ENCODE measurements around the gene RUFY2. TPM values are rescaled to one million over a fixed set of nuclear protein-coding genes. Genes with fewer than 3 reads are reported as not detected.

RUFY2 gene
- total RNA-seq, 1 donor, result 32.8 TPM

DNA sequence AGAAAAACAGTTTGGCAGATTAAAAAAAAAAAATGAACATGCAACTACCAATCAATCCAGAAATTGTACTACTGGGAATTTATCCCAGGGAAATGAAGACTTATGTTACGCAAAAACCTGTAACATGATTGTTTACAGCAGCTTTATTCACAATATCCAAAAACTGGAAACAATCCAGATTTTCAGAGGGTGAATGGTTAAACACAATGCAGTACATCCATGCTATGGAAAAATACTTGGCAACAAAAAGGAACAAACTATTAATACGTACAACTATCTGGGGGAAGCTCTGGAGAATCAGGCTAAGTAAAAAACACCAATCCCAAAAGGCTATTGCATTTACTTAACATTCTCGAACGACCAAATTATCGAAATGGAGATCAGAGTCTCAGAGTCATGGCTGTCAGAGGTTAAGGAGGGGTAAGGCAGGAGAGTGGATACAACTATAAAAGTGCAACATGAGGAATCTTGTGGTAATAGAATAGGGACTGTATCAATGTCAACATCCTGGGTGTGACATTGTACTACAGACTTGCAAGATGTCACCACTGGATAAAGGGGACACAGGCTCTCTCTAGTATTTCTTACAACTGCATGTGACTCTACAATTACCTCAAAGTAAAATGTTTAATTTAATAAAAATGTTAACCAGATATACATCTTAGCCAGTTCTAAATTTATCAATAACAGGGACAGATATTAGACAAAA lies 21.5 kb upstream of the RUFY2 start:
- DNase-seq (ENCODE audit: low read depth), result no peak
- TF ChIP-seq, protein P1, sequence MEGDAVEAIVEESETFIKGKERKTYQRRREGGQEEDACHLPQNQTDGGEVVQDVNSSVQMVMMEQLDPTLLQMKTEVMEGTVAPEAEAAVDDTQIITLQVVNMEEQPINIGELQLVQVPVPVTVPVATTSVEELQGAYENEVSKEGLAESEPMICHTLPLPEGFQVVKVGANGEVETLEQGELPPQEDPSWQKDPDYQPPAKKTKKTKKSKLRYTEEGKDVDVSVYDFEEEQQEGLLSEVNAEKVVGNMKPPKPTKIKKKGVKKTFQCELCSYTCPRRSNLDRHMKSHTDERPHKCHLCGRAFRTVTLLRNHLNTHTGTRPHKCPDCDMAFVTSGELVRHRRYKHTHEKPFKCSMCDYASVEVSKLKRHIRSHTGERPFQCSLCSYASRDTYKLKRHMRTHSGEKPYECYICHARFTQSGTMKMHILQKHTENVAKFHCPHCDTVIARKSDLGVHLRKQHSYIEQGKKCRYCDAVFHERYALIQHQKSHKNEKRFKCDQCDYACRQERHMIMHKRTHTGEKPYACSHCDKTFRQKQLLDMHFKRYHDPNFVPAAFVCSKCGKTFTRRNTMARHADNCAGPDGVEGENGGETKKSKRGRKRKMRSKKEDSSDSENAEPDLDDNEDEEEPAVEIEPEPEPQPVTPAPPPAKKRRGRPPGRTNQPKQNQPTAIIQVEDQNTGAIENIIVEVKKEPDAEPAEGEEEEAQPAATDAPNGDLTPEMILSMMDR (IDR thresholded peaks at IDR 0.05; ENCODE audit: insufficient read depth, low read depth, low read length), result no peak

DNA sequence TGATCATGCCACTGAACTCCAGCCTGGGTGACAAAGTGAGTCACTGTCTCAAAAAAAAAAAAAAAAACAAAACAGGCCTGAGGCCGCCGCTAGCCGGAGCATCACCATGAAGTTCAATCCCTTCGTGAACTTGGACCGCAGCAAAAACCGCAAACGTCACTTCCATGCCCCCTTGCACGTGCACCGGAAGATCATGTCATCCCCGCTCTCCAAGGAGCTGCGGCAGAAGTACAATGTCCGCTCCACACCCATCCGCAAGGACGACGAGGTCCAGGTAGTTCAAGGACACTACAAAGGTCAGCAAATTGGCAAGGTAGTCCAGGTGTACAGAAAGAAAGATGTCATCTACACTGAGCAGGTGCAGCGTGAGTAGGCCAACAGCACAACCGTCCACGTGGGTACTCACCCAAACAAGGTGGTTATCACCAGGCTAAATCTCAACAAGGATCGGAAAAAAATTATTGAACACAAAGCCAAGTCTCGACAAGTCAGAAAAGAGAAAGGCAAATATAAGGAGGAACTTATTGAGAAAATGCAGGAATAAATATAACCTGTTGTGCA lies 17.5 kb upstream of the RUFY2 start:
- no peak for DNase-seq (ENCODE audit: low read depth)
- H3K4me3 ChIP-seq (ENCODE audit: low read depth, low read length), result no peak overlapping the region
- TF ChIP-seq, protein P1 (IDR thresholded peaks at IDR 0.05; ENCODE audit: insufficient read depth, low read depth, low read length), result no peak

More for the DNA sequence above, 21.5 kb upstream of the RUFY2 start:
- no peak overlapping the region for H3K4me3 ChIP-seq (ENCODE audit: low read depth, low read length)

DNA sequence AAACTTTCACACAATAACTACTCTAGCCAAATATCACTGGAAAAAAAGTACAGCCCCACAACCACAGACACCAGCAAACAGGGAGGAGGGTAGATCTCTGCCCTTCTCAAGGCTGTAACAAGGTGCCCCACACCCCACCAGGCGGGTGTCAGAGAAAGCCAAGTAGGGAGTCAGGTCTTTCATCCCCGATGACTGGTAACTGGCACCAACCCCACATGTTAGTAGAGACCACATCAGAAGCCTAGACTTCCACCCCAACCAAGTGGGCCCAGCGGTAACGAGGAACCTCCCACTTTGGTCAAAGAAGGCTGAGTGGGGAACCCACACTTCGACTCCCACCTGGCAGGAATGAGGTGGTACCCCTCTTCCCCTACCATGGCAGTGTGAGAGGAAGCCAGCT lies 16.4 kb upstream of the RUFY2 start:
- no peak for DNase-seq (ENCODE audit: low read depth)
- TF ChIP-seq, protein P1 (IDR thresholded peaks at IDR 0.05; ENCODE audit: insufficient read depth, low read depth, low read length), result no peak
- no peak overlapping the region for H3K4me3 ChIP-seq (ENCODE audit: low read depth, low read length)

DNA sequence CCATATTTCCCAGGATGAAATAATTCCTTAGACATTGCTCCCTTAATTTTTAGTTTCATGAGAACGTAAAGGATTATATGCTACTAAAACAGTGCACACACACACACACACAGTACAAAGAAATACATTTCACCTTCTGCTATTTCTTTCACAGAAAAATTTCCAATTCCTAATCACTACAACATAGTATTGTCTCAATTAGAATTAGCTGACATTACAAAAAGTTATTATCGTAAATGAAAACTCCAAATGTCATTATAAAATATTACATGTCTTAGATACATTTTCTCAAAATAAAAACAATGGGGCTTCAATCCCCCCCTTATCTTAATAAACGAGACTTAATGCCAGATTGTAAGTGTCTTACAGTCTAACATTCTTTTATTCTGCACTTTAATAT lies 12.3 kb upstream of the RUFY2 start:
- DNase-seq (ENCODE audit: low read depth), result no peak
- no peak overlapping the region for H3K4me3 ChIP-seq (ENCODE audit: low read depth, low read length)
- TF ChIP-seq, protein P1 (IDR thresholded peaks at IDR 0.05; ENCODE audit: insufficient read depth, low read depth, low read length), result no peak

DNA sequence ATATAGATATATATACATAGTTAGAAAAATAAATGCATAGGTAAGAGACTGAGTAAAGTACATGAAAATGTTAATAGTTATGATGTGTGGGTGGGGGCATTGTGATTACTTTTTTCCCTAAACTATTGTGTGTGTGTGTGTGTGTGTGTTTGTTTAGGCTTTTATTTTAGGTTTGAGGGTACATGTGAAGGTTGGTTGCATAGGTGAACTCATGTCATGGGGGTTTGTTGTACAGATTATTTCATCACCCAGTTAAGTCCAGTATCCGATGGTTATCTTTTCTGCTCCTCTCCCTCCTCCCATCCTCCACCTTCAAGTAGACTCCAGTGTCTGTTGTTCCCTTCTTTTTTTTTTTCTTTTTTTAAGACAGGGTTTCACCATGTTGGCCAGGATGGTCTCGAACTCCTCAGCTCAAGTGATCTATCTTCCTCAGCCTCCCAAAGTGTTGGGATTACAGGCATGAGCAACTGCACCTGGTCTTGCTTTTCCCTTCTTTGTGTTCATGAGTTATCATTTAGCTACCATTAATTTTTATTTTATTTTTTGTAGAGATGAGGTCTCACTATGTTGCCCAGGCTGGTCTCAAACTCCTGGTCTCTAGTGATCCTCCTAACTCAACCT lies 1.9 kb upstream of the RUFY2 start:
- DNase-seq (ENCODE audit: low read depth), result no peak
- TF ChIP-seq, protein P1 (IDR thresholded peaks at IDR 0.05; ENCODE audit: insufficient read depth, low read depth, low read length), result no peak
- H3K4me3 ChIP-seq (ENCODE audit: low read depth, low read length), result no peak overlapping the region

DNA sequence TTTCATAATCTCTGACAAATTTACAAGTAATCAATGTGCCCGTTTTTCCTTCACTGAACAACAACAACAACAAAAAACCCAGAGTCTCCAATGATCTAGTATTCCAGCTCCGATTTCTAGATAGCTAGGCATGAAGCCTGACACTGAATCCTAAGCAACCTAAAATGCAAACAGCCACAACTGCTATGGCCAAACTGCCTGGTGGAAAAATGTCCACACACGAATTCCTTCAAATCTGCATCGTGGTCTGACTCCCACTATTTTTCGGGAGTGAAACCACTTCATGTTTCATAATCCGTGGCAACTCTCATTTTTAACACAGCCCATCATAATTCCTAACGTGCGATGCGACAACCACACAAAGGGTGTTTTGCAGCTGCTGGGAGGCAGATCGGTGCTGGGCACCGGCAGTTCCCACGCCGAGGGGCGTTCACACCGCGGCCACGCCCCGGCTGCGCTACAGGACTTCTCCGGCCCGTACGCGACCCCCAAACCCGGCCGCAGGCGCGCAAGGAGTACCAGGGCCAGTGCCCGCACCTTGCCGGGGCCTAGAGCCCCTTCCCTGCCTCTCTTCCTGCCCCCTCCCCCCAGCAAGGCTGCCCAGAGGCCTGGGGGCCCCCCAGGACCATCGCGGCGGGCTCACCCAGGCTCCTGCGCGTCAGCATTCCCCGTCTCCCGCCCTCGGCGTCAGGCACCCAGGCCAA lies 814 bp downstream of the RUFY2 start:
- peak overlapping the region; percentile 98 for H3K4me3 ChIP-seq (ENCODE audit: low read depth, low read length)
- TF ChIP-seq, protein P1 (IDR thresholded peaks at IDR 0.05; ENCODE audit: insufficient read depth, low read depth, low read length), result no peak
- DNase-seq (ENCODE audit: low read depth), result peak; percentile 72

All from fibroblast of villous mesenchyme (primary cell).